ENCODE measurements around the gene PSMA6.

The PSMA6 gene

GRCh38 chr14:35341751-35342488, 49.7 kb downstream of the PSMA6 start:
- Histone ChIP-seq H3K36me3 (ENCODE audit: control insufficient read depth, low read length) (no peaks in the 10 kb centered on the region), H3K79me2 (ENCODE audit: control insufficient read depth, low read length) (no peaks in the 10 kb centered on the region), H3K4me3 (ENCODE audit: low read length) (no peak overlapping the region), H4K20me1 (ENCODE audit: control insufficient read depth, insufficient read depth, low read depth, low read length) (no peaks in the 10 kb centered on the region), H3K27me3 (ENCODE audit: control insufficient read depth, low read length) (no peaks in the 10 kb centered on the region), H3F3A (ENCODE audit: control insufficient read depth, insufficient read depth) (no peaks in the 10 kb centered on the region), H3K4me1 (ENCODE audit: control insufficient read depth, low read length) (peaks cover 12% of the 10 kb centered on the region), H3K4me2 (ENCODE audit: low read length) (no peak overlapping the region), H3K9me2 (replicated peaks; ENCODE audit: control insufficient read depth, low read length) (no peaks in the 10 kb centered on the region), H3K9me3 (ENCODE audit: control insufficient read depth, insufficient read depth, low read length) (no peaks in the 10 kb centered on the region), H3K27ac (ENCODE audit: low read depth, low read length) (no peak overlapping the region)
- TF ChIP-seq CTCF (IDR thresholded peaks at IDR 0.05; ENCODE audit: low read depth, low read length, poor library complexity, severe bottlenecking): no peak
- no peak for TF ChIP-seq EZH2phosphoT487 (IDR thresholded peaks at IDR 0.05; ENCODE audit: borderline replicate concordance, low read length)

GRCh38 chr14:35342489-35343010, 50.4 kb downstream of the PSMA6 start:
- Histone ChIP-seq H3K79me2 (ENCODE audit: control insufficient read depth, low read length) (no peaks in the 10 kb centered on the region), H4K20me1 (ENCODE audit: control insufficient read depth, insufficient read depth, low read depth, low read length) (no peaks in the 10 kb centered on the region), H3K4me2 (ENCODE audit: low read length) (no peak overlapping the region), H3K27me3 (ENCODE audit: control insufficient read depth, low read length) (no peaks in the 10 kb centered on the region), H3K4me1 (ENCODE audit: control insufficient read depth, low read length) (peaks cover 12% of the 10 kb centered on the region), H3K9me3 (ENCODE audit: control insufficient read depth, insufficient read depth, low read length) (no peaks in the 10 kb centered on the region), H3K36me3 (ENCODE audit: control insufficient read depth, low read length) (no peaks in the 10 kb centered on the region), H3K4me3 (ENCODE audit: low read length) (no peak overlapping the region), H3K27ac (ENCODE audit: low read depth, low read length) (no peak overlapping the region), H3K9me2 (replicated peaks; ENCODE audit: control insufficient read depth, low read length) (no peaks in the 10 kb centered on the region), H3F3A (ENCODE audit: control insufficient read depth, insufficient read depth) (no peaks in the 10 kb centered on the region)
- TF ChIP-seq EZH2phosphoT487 (IDR thresholded peaks at IDR 0.05; ENCODE audit: borderline replicate concordance, low read length): no peak
- TF ChIP-seq CTCF (IDR thresholded peaks at IDR 0.05; ENCODE audit: low read depth, low read length, poor library complexity, severe bottlenecking): no peak

- Histone ChIP-seq H3K4me2 (ENCODE audit: low read length) (no peak overlapping the region), H3K4me3 (ENCODE audit: low read length) (no peak overlapping the region), H3K79me2 (ENCODE audit: control insufficient read depth, low read length) (no peaks in the 10 kb centered on the region), H3F3A (ENCODE audit: control insufficient read depth, insufficient read depth) (no peaks in the 10 kb centered on the region), H4K20me1 (ENCODE audit: control insufficient read depth, insufficient read depth, low read depth, low read length) (no peaks in the 10 kb centered on the region), H3K27me3 (ENCODE audit: control insufficient read depth, low read length) (no peaks in the 10 kb centered on the region), H3K4me1 (ENCODE audit: control insufficient read depth, low read length) (peaks cover 12% of the 10 kb centered on the region), H3K36me3 (ENCODE audit: control insufficient read depth, low read length) (no peaks in the 10 kb centered on the region), H3K27ac (ENCODE audit: low read depth, low read length) (no peak overlapping the region), H3K9me3 (ENCODE audit: control insufficient read depth, insufficient read depth, low read length) (no peaks in the 10 kb centered on the region), H3K9me2 (replicated peaks; ENCODE audit: control insufficient read depth, low read length) (no peaks in the 10 kb centered on the region)
- no peak for TF ChIP-seq CTCF (IDR thresholded peaks at IDR 0.05; ENCODE audit: low read depth, low read length, poor library complexity, severe bottlenecking)
- no peak for TF ChIP-seq EZH2phosphoT487 (IDR thresholded peaks at IDR 0.05; ENCODE audit: borderline replicate concordance, low read length)
These were observed 51.5 kb downstream of the PSMA6 start for GRCh38 chr14:35343702-35344101.

Data from DOHH2 (cell line).